Astrocyte of the spinal cord (primary cell): ENCODE results near the gene DISP3.

Source experiments
- DNase-seq: peaks from one replicate; pipeline ENCODE4 v3.0.0; 2011; ENCODE audit warnings: low read depth, low spot score
- H3K4me3 ChIP-seq: 2 replicates; pipeline ENCODE4 v1.5.1; 2011; ENCODE audit warnings: low read depth, mild to moderate bottlenecking, low read length, moderate library complexity
- CTCF ChIP-seq: IDR thresholded peaks from 2 replicates; pipeline ENCODE4 v1.5.1; 2012; ENCODE audit warnings: low read depth, mild to moderate bottlenecking, low read length, inconsistent platforms
- in situ Hi-C: cut with HindIII; loops from 2 replicates; pipeline ENCODE4 v1.10.0; 2017; ENCODE audit warnings: low sequenced_read_pairs

DISP3 gene

GRCh38 chr1:11535316-11535715 lies 56.4 kb downstream of the DISP3 start:
- DNase-seq, result no peak
- no peak for TF ChIP-seq CTCF
- in situ Hi-C loops, result no loop called here
- H3K4me3 ChIP-seq, result no peak overlapping the region

GRCh38 chr1:11535761-11536572 lies 57.0 kb downstream of the DISP3 start:
- no peak for DNase-seq
- H3K4me3 ChIP-seq, result no peak overlapping the region
- no peak for TF ChIP-seq CTCF
- in situ Hi-C loops, result no loop called here

GRCh38 chr1:11536573-11537379 lies 57.8 kb downstream of the DISP3 start:
- in situ Hi-C loops, result no loop called here
- H3K4me3 ChIP-seq, result no peak overlapping the region
- no peak for DNase-seq
- TF ChIP-seq CTCF, result no peak

- in situ Hi-C loops, result no loop called here
- TF ChIP-seq CTCF, result no peak
- DNase-seq, result no peak
- H3K4me3 ChIP-seq, result no peak overlapping the region
Observed at GRCh38 chr1:11537380-11537764, 58.4 kb downstream of the DISP3 start.

GRCh38 chr1:11537854-11538591 lies 59.1 kb downstream of the DISP3 start:
- DNase-seq, result no peak
- in situ Hi-C loops, result no loop called here
- TF ChIP-seq CTCF, result no peak

GRCh38 chr1:11538886-11539285 lies 59.9 kb downstream of the DISP3 start:
- DNase-seq, result no peak
- TF ChIP-seq CTCF, result no peak
- in situ Hi-C loops, result no loop called here
- no peak overlapping the region for H3K4me3 ChIP-seq

More at GRCh38 chr1:11537854-11538591, 59.1 kb downstream of the DISP3 start:
- H3K4me3 ChIP-seq, result no peak overlapping the region
